22Rv1 (cell line): ENCODE results near the gene SCGB2A2.

ENCODE experiments used
- H3K27ac ChIP-seq: fragments of 450-650 bp; 2 replicates; pipeline ENCODE4 v1.5.1; 2017
- ZFX ChIP-seq: fragments of 450-650 bp; IDR thresholded peaks from 2 replicates; pipeline ENCODE4 v1.6.1; 2017; ENCODE audit warnings: antibody characterized with exemption, borderline replicate concordance
- TF ChIP-seq, protein P1 (sequence below): fragments of 450-650 bp; IDR thresholded peaks from 2 replicates; pipeline ENCODE4 v1.5.1; 2017; ENCODE audit warnings: mild to moderate bottlenecking

The SCGB2A2 gene

DNA sequence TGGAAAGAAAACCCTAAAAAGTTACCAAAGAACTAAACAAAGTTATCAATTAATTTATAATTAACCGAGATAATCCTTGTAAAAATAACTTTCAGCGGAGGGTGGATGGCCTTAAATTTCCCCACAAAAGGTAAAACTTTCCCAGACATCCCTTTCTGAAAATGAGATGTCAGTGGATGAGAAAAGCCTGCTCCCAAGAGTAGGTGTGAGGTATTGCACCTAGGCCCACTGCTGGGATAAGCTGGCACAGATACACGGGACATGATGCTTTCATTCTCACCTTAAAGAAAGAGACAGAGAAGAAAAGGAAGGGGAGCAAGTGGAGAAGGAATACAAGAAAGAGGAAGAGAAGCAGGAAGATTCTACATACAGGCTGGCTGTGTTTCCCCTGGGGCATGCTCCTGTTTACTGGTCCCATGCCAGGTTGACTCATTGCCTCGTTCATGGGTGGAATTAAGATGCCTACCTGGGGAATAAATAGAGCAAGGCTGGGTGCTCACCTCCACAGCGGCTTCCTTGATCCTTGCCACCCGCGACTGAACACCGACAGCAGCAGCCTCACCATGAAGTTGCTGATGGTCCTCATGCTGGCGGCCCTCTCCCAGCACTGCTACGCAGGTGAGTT is at the start of gene SCGB2A2:
Gene SCGB2A2, plus strand, starts transcription at position 505 of the 625 bp plus-strand sequence. Its CDS starts 59 bp downstream, at position 564.
- H3K27ac ChIP-seq, result no peak within 1 kb of the TSS
- no peak for TF ChIP-seq ZFX
- TF ChIP-seq, protein P1, sequence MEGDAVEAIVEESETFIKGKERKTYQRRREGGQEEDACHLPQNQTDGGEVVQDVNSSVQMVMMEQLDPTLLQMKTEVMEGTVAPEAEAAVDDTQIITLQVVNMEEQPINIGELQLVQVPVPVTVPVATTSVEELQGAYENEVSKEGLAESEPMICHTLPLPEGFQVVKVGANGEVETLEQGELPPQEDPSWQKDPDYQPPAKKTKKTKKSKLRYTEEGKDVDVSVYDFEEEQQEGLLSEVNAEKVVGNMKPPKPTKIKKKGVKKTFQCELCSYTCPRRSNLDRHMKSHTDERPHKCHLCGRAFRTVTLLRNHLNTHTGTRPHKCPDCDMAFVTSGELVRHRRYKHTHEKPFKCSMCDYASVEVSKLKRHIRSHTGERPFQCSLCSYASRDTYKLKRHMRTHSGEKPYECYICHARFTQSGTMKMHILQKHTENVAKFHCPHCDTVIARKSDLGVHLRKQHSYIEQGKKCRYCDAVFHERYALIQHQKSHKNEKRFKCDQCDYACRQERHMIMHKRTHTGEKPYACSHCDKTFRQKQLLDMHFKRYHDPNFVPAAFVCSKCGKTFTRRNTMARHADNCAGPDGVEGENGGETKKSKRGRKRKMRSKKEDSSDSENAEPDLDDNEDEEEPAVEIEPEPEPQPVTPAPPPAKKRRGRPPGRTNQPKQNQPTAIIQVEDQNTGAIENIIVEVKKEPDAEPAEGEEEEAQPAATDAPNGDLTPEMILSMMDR, result peak; percentile 77

DNA sequence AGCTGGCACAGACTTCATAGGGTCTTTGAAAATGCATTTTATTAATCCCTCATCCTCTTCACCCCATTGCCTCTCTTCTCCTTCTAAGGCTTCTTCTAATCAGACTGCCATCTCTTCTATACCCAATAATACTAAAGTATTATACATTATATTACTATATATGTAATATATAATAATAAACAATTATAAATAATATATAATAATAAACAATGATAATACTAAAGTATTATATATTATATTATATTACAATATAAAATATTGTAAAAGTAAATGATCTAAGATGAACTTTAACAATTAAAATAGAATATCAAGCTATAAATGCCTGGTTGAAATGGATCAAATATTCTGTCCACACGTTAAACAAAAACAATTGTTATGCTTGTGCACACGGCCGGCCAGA is 48.5 kb upstream of the SCGB2A2 start:
- no peak overlapping the region for H3K27ac ChIP-seq
- TF ChIP-seq, protein P1, result no peak
- TF ChIP-seq ZFX, result no peak

DNA sequence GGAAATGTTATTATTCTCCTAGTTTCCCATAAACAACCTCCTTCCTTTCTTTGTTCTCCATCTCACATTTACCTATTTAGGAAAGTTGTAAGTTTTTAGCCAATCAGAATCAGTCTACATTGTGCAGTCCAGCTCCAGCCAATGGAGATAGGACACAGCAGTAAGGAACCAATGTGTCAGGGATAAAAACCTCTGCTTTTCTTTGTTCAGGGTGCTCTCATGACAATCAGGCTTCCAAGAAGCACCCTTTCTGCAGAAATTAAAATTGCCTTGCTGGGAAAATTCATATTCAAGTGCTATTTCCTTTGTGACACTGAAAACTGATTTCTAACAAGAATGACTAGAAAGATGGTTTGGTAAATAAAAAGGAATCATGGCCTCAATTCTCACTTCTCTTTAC is 46.9 kb upstream of the SCGB2A2 start:
- no peak overlapping the region for H3K27ac ChIP-seq
- TF ChIP-seq ZFX, result no peak
- TF ChIP-seq, protein P1, result no peak

DNA sequence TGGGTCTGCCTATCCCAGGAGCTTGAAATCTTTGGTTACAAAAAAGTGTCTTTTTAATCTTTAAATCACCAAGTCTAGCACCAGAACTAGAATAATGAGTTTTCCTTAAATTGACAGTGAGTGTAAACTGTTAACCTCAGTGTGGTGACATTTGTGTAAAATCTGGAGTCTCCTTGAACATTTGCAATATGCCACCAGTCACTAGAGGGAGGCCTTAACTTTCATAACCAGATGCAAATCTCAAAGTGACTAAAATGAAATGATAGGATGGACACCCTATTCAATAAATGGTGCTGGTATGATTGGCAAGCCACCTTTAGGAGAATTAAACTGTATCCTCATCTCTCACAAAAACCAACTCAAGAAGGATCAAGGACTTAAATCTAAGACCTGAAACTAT is 36.2 kb upstream of the SCGB2A2 start:
- TF ChIP-seq, protein P1, result peak; percentile 57
- TF ChIP-seq ZFX, result no peak

DNA sequence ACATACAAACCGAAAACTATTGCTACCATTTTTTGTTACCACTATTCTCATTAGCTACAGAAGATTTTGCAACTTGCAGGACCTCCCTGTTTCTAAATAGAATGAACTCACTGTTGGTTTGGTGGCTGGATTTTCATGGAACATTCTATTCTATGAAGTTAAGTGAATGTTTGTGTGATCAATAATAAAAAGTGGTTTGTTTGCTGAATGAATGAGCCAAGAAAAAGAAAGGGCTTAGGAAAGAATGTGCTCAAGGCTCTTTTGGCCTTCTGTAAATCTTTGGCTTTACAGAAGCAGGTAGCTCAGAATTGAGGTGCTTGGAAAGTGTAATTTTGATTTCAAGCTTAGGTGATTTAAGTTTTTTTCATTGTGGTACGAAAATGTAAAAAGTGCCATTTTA is 33.8 kb upstream of the SCGB2A2 start:
- H3K27ac ChIP-seq, result peak overlapping the region; percentile 57
- TF ChIP-seq, protein P1, result no peak
- no peak for TF ChIP-seq ZFX

More for the DNA sequence above, 36.2 kb upstream of the SCGB2A2 start:
- no peak overlapping the region for H3K27ac ChIP-seq

DNA sequence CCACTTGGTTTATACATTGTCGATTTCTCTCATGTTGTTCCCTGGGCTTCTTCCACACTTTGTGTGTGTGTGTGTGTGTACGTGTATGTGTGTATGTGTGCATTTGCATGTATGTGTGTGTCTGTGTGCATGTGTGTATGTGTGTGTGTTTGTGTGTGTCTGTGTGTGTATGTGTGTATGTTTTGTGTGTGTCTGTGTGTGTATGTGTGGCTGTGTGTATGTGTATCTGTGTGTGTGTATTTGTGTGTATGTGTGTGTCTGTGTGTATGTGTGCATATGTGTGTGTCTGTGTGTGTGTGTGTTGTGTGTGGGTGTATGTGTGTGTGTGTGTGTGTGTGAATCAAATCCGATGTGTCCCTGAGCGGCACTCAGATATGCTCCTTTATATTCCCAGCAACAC is 32.5 kb upstream of the SCGB2A2 start:
- H3K27ac ChIP-seq, result peak overlapping the region; percentile 68

DNA sequence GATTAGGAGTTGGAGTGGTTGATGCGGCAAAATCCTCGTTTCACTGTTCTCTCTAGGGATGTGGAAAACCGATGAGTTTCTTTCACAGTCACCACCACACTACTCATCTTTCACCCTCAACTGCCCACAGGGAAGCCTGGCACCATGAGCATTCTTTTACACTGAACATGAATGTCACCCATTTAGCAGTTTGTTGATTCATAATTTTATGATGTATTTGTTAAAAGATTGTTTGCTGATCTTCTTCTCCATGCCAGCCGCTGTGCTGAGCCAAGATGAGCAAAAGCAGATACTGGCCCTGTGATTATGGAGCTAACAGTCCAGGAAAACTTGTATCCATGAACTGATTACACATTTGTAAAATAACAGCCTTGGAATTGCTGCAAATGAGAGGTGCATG is 31.8 kb upstream of the SCGB2A2 start:
- peak overlapping the region; percentile 68 for H3K27ac ChIP-seq
- no peak for TF ChIP-seq ZFX
- TF ChIP-seq, protein P1, result no peak

More for the DNA sequence above, 32.5 kb upstream of the SCGB2A2 start:
- TF ChIP-seq, protein P1, result no peak
- no peak for TF ChIP-seq ZFX
